ENCODE data around the gene TBK1.

GRCh38 chr12:64466178-64466577, 14.3 kb downstream of the TBK1 start:
- TF ChIP-seq, protein P1, sequence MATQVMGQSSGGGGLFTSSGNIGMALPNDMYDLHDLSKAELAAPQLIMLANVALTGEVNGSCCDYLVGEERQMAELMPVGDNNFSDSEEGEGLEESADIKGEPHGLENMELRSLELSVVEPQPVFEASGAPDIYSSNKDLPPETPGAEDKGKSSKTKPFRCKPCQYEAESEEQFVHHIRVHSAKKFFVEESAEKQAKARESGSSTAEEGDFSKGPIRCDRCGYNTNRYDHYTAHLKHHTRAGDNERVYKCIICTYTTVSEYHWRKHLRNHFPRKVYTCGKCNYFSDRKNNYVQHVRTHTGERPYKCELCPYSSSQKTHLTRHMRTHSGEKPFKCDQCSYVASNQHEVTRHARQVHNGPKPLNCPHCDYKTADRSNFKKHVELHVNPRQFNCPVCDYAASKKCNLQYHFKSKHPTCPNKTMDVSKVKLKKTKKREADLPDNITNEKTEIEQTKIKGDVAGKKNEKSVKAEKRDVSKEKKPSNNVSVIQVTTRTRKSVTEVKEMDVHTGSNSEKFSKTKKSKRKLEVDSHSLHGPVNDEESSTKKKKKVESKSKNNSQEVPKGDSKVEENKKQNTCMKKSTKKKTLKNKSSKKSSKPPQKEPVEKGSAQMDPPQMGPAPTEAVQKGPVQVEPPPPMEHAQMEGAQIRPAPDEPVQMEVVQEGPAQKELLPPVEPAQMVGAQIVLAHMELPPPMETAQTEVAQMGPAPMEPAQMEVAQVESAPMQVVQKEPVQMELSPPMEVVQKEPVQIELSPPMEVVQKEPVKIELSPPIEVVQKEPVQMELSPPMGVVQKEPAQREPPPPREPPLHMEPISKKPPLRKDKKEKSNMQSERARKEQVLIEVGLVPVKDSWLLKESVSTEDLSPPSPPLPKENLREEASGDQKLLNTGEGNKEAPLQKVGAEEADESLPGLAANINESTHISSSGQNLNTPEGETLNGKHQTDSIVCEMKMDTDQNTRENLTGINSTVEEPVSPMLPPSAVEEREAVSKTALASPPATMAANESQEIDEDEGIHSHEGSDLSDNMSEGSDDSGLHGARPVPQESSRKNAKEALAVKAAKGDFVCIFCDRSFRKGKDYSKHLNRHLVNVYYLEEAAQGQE (IDR thresholded peaks at IDR 0.05; ENCODE audit: insufficient read depth in 1 of 2, low read depth in 2 of 2, low read length in 2 of 2): no peak
- TF ChIP-seq POLR2AphosphoS5 (IDR thresholded peaks at IDR 0.05; ENCODE audit: low read depth, low read length): no peak
